WERI-Rb-1 (cell line): Measurements from ENCODE around the gene COL5A1.
A peak's percentile ranks its signal among the peaks of the same experiment; 100 is the strongest.

ENCODE experiments used
- DNase-seq: peaks from one replicate; pipeline ENCODE4 v3.0.0-alpha.2; 2020
- H3K27ac ChIP-seq: fragments of 250-450 bp; sonication (Bioruptor Pico); 2 replicates; pipeline ENCODE4 v1.5.1; 2020; ENCODE audit warnings: mild to moderate bottlenecking, moderate library complexity
- H3K27me3 ChIP-seq: fragments of 250-450 bp; sonication (Bioruptor Pico); 2 replicates; pipeline ENCODE4 v1.5.1; 2021; ENCODE audit warnings: mild to moderate bottlenecking, low read depth, moderate library complexity; ENCODE audit not compliant: insufficient read depth, severe bottlenecking
- H3K36me3 ChIP-seq: fragments of 250-450 bp; sonication (Bioruptor Pico); 2 replicates; pipeline ENCODE4 v1.5.1; 2020; ENCODE audit warnings: mild to moderate bottlenecking, moderate library complexity
- H3K4me3 ChIP-seq: 2 replicates; pipeline ENCODE4 v1.5.1; 2011; ENCODE audit warnings: low read depth, mild to moderate bottlenecking, control low read depth, low read length
- H3K9me3 ChIP-seq: fragments of 250-450 bp; sonication (Bioruptor Pico); 2 replicates; pipeline ENCODE4 v1.5.1; 2021; ENCODE audit warnings: mild to moderate bottlenecking, moderate library complexity; ENCODE audit not compliant: severe bottlenecking
- TF ChIP-seq, protein P1 (sequence below): IDR thresholded peaks from 2 replicates; pipeline ENCODE4 v1.5.1; 2011; ENCODE audit warnings: low read depth, mild to moderate bottlenecking, control low read depth, inconsistent platforms, low read length

Gene COL5A1

DNA sequence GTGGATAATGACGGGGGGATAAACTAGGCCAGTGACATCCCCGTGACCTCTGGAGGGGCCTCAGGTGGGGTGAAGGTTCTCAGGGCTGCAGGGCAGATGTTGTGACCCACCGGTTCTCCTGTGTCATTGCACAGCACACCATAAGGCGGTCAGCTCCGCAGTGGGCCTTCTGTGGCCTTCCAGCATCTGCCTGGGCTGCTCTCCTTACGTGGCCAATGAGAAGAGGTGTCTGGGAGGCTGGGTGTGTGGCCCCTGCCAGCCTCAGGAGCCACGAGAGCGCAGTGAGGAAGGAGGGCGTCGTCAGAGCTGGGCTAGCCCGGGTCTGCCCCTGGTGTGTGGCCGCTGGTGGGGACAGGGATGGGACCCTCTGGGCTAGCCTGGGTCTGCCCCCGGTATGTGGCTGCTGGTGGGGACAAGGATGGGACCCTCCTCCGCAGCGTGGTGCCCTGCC is 48.7 kb downstream of the COL5A1 start:
- Histone ChIP-seq H3K27ac (no peak overlapping the region), H3K4me3 (no peak overlapping the region), H3K36me3 (no peaks in the 10 kb centered on the region), H3K27me3 (no peaks in the 10 kb centered on the region), H3K9me3 (no peaks in the 10 kb centered on the region)
- no peak for DNase-seq
- TF ChIP-seq, protein P1, sequence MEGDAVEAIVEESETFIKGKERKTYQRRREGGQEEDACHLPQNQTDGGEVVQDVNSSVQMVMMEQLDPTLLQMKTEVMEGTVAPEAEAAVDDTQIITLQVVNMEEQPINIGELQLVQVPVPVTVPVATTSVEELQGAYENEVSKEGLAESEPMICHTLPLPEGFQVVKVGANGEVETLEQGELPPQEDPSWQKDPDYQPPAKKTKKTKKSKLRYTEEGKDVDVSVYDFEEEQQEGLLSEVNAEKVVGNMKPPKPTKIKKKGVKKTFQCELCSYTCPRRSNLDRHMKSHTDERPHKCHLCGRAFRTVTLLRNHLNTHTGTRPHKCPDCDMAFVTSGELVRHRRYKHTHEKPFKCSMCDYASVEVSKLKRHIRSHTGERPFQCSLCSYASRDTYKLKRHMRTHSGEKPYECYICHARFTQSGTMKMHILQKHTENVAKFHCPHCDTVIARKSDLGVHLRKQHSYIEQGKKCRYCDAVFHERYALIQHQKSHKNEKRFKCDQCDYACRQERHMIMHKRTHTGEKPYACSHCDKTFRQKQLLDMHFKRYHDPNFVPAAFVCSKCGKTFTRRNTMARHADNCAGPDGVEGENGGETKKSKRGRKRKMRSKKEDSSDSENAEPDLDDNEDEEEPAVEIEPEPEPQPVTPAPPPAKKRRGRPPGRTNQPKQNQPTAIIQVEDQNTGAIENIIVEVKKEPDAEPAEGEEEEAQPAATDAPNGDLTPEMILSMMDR, result no peak

DNA sequence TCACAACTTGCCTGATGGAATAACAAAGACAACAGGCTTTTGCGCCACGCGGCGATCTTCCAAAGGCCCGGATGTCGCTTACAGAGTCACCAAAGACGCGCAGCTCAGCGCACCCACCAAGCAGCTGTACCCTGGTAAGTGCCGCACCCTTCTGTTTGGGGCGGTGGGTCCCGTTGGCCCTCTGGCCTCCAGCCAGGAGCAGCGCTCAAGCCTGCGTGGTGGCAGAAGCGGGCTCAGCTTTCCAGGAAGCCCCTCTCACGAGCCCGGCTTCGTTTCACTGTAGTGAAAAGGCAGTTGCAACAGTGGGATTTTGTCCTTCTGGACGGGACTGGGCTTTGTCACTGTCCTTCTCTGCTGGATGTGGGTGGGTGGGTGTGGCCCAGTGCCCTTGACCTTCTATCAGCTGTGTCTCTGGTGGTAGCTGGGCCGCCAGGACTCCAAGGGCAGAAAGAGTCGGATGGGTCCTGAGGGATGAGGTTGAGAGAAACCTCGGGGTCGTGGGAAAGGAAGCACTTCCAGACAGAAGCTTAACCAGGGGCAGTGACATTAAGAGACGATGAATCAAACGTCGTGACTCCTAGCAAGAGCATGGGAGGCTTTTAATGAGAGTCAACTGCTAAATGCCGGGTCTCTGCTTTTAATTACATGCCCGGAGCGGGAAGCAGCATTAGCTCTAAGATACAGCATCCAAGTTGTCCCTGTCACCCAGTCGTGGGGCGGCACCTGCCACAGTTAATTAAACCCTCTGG is 49.5 kb downstream of the COL5A1 start:
- TF ChIP-seq, protein P1, result no peak
- Histone ChIP-seq H3K27ac (no peak overlapping the region), H3K36me3 (no peaks in the 10 kb centered on the region), H3K4me3 (no peak overlapping the region), H3K27me3 (no peaks in the 10 kb centered on the region), H3K9me3 (no peaks in the 10 kb centered on the region)
- DNase-seq, result peak; percentile 71

DNA sequence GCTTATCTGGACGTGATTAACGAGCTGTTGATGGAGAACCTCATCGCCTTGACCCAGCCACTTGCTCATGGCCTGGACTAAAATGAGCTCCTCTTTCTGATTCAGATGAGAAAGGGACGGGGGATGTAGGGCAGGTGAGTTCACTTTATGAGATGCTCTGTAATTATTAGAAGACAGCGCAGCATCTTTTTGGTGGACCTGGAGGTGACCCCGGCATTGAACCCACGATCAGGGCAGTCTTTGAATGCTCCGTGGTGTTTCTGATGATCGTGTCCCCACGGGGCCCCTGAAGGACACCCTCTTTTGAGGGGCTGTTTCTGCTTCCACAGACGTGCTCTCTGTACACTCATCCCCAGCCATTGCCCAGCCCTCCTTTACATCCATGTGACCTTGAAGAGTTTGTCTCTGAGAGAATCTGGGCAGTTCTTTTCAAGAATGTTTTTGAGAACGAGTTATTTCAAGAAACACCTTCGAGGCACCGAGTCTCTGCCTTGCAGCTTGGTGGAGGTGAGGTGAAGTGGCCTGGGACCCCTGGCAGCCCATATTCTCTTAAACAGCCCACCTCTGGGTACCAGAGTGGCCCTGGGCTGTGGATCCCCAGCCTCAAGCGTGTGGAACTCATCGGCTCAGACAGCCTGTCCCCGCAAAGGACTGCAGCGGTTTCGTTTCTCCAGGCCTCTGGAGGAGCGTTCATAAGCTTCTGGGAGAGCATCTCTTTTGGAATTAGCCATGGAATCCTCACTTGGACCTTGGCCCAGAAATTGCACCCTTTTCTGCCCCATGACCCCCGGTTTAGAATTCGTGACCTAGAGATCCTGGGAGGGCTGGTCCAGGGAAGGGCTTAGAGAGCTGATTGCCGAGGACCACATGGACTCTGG is 50.3 kb downstream of the COL5A1 start:
- Histone ChIP-seq H3K4me3 (no peak overlapping the region), H3K9me3 (no peaks in the 10 kb centered on the region), H3K27me3 (no peaks in the 10 kb centered on the region), H3K27ac (no peak overlapping the region), H3K36me3 (no peaks in the 10 kb centered on the region)
- TF ChIP-seq, protein P1, result no peak
- no peak for DNase-seq

DNA sequence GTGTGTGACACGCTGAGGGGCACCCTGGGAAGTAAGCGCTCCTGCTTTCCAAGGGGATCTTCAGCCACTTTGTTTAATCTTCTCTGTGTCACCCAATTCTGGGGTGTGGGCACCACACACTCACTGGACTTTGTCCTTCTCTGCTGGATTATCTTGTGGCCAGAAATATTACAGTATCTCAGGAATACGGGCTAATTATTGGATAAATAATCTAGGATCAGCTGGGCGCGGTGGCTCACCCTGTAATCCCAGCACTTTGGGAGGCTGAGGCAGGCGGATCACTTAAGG is 50.9 kb downstream of the COL5A1 start:
- no peak for DNase-seq
- H3K27ac ChIP-seq, result no peak overlapping the region
- no peaks in the 10 kb centered on the region for H3K36me3 ChIP-seq
- TF ChIP-seq, protein P1, result no peak
- no peaks in the 10 kb centered on the region for H3K9me3 ChIP-seq
- H3K27me3 ChIP-seq, result no peaks in the 10 kb centered on the region
- no peak overlapping the region for H3K4me3 ChIP-seq

DNA sequence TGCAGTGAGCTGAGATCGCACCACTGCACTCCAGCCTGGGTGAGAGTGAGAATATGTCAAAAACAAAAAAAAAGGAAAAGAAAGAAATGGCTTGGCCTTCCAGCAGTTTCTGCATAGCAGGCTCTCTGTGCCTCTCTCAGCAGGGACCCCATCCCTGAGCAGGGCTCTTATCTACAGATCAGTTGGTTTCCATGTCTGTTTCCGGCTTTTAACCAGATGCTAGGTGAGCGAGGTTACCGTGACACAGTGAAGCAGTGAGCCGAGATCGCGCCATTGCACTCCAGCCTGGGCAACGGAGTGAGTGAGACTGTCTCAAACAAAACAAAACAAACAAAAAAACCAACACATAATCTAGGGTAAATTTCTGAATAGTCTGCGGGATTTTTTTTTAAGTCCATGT is 51.4 kb downstream of the COL5A1 start:
- no peaks in the 10 kb centered on the region for H3K9me3 ChIP-seq
- TF ChIP-seq, protein P1, result no peak
- DNase-seq, result no peak
- no peak overlapping the region for H3K27ac ChIP-seq
- H3K27me3 ChIP-seq, result no peaks in the 10 kb centered on the region
- no peak overlapping the region for H3K4me3 ChIP-seq
- no peaks in the 10 kb centered on the region for H3K36me3 ChIP-seq
